Measurements from ENCODE around the gene IQCN. TPM values are rescaled to one million over a fixed set of nuclear protein-coding genes. Genes with fewer than 3 reads are reported as not detected.

IQCN gene
- total RNA-seq, 2 donors from 2014 or later = 4.1 to 19.5 TPM

- no peak for DNase-seq (ENCODE audit: low spot score)
- WGBS = 29% methylated on average over 4 of the region's 4 CpGs
Observed at GRCh38 chr19:18231775-18232174, 42.5 kb downstream of the IQCN start.

GRCh38 chr19:18230941-18231734 is 43.1 kb downstream of the IQCN start:
- no peak for TF ChIP-seq POLR2A (IDR thresholded peaks at IDR 0.05)
- TF ChIP-seq CTCF (IDR thresholded peaks at IDR 0.05) = no peak
- 53% methylated on average over 18 of the region's 18 CpGs for WGBS
- no peak overlapping the region for H3K27ac ChIP-seq
- no peak overlapping the region for H3K4me3 ChIP-seq
- intact Hi-C loops (cut with DNase I) = no loop called here
- no peaks in the 10 kb centered on the region for H3K4me1 ChIP-seq (replicated peaks)
- no peak for DNase-seq (ENCODE audit: low spot score)
- no peaks in the 10 kb centered on the region for H3K36me3 ChIP-seq
- peaks cover 15% of the 10 kb centered on the region for H3K27me3 ChIP-seq (replicated peaks; ENCODE audit: insufficient read depth)
- no peaks in the 10 kb centered on the region for H3K9me3 ChIP-seq

More at GRCh38 chr19:18231775-18232174, 42.5 kb downstream of the IQCN start:
- Histone ChIP-seq H3K9me3 (no peaks in the 10 kb centered on the region), H3K27me3 (replicated peaks; ENCODE audit: insufficient read depth) (peaks cover 13% of the 10 kb centered on the region), H3K4me1 (replicated peaks) (no peaks in the 10 kb centered on the region), H3K4me3 (no peak overlapping the region), H3K36me3 (no peaks in the 10 kb centered on the region), H3K27ac (no peak overlapping the region)
- TF ChIP-seq CTCF (IDR thresholded peaks at IDR 0.05) (no peak), POLR2AphosphoS5 (IDR thresholded peaks at IDR 0.05) (no peak), POLR2A (IDR thresholded peaks at IDR 0.05) (no peak)
- intact Hi-C loops (cut with DNase I) = no loop called here

GRCh38 chr19:18229915-18230314 is 44.3 kb downstream of the IQCN start:
- no peaks in the 10 kb centered on the region for H3K9me3 ChIP-seq
- no peak overlapping the region for H3K27ac ChIP-seq
- H3K27me3 ChIP-seq (replicated peaks; ENCODE audit: insufficient read depth) = peaks cover 23% of the 10 kb centered on the region
- intact Hi-C loops (cut with DNase I) = no loop called here
- no peak overlapping the region for H3K4me3 ChIP-seq
- H3K36me3 ChIP-seq = no peaks in the 10 kb centered on the region
- TF ChIP-seq POLR2A (IDR thresholded peaks at IDR 0.05) (no peak), POLR2AphosphoS5 (IDR thresholded peaks at IDR 0.05) (no peak), CTCF (IDR thresholded peaks at IDR 0.05) (no peak)
- peaks cover 3% of the 10 kb centered on the region for H3K4me1 ChIP-seq (replicated peaks)
- WGBS = 82% methylated on average over 4 of the region's 4 CpGs
- DNase-seq (ENCODE audit: low spot score) = no peak

- WGBS = 66% methylated on average over 5 of the region's 5 CpGs
- peaks cover 25% of the 10 kb centered on the region for H3K27me3 ChIP-seq (replicated peaks; ENCODE audit: insufficient read depth)
- H3K9me3 ChIP-seq = no peaks in the 10 kb centered on the region
- intact Hi-C loops (cut with DNase I) = no loop called here
- no peak overlapping the region for H3K4me3 ChIP-seq
- H3K4me1 ChIP-seq (replicated peaks) = peaks cover 6% of the 10 kb centered on the region
- no peak overlapping the region for H3K27ac ChIP-seq
- DNase-seq (ENCODE audit: low spot score) = no peak
- no peak for TF ChIP-seq POLR2AphosphoS5 (IDR thresholded peaks at IDR 0.05)
- peak in 1 of 4 experiments; percentile 9 for TF ChIP-seq CTCF (IDR thresholded peaks at IDR 0.05)
- TF ChIP-seq POLR2A (IDR thresholded peaks at IDR 0.05) = no peak
- no peaks in the 10 kb centered on the region for H3K36me3 ChIP-seq
Observed at GRCh38 chr19:18229474-18229873, 44.8 kb downstream of the IQCN start.

GRCh38 chr19:18227781-18228271 is 46.4 kb downstream of the IQCN start:
- no peak overlapping the region for H3K4me3 ChIP-seq
- DNase-seq (ENCODE audit: low spot score) = no peak
- intact Hi-C loops (cut with DNase I) = no loop called here
- no peaks in the 10 kb centered on the region for H3K9me3 ChIP-seq
- peaks cover 6% of the 10 kb centered on the region for H3K4me1 ChIP-seq (replicated peaks)
- H3K27me3 ChIP-seq (replicated peaks; ENCODE audit: insufficient read depth) = peaks cover 22% of the 10 kb centered on the region
- H3K27ac ChIP-seq = no peak overlapping the region
- WGBS = 80% methylated on average over 6 of the region's 6 CpGs
- TF ChIP-seq POLR2AphosphoS5 (IDR thresholded peaks at IDR 0.05) = no peak
- TF ChIP-seq POLR2A (IDR thresholded peaks at IDR 0.05) = no peak
- no peak for TF ChIP-seq CTCF (IDR thresholded peaks at IDR 0.05)
- H3K36me3 ChIP-seq = no peaks in the 10 kb centered on the region

Data from prostate gland (tissue), 2 donors.